HG03432 (cell line): ENCODE results near the gene ZNF469.
"Not testable (repeated sequence)": the region's sequence is repeated elsewhere in the genome, so short reads cannot be mapped to it uniquely, and the experiment has no call there.

Experiments used
- ATAC-seq: cut with Tn5 transposase; IDR thresholded peaks from one replicate; pipeline ENCODE4 v1.9.1; 2021; ENCODE audit warnings: mild to moderate bottlenecking, moderate library complexity; ENCODE audit not compliant: unreplicated experiment

Gene ZNF469

GRCh38 chr16:88407807-88408206 lies 25.0 kb downstream of the ZNF469 start:
- ATAC-seq: no peak

- ATAC-seq: no peak
Observed at GRCh38 chr16:88408561-88409142, 25.9 kb downstream of the ZNF469 start.

- ATAC-seq: no peak
Observed at GRCh38 chr16:88409296-88410065, 26.7 kb downstream of the ZNF469 start.

- not testable (repeated sequence) for ATAC-seq
Observed at GRCh38 chr16:88410297-88410968, 27.7 kb downstream of the ZNF469 start.

GRCh38 chr16:88411951-88412576 lies 29.3 kb downstream of the ZNF469 start:
- ATAC-seq: no peak

GRCh38 chr16:88412766-88413165 lies 30.0 kb downstream of the ZNF469 start:
- no peak for ATAC-seq

- no peak for ATAC-seq
Observed at GRCh38 chr16:88413231-88413630, 30.5 kb downstream of the ZNF469 start.

- ATAC-seq: no peak
Observed at GRCh38 chr16:88413631-88414030, 30.9 kb downstream of the ZNF469 start.

- ATAC-seq: no peak
Observed at GRCh38 chr16:88414521-88415380, 32.0 kb downstream of the ZNF469 start.

GRCh38 chr16:88415381-88415705 lies 32.6 kb downstream of the ZNF469 start:
- no peak for ATAC-seq

- no peak for ATAC-seq
Observed at GRCh38 chr16:88415713-88416323, 33.1 kb downstream of the ZNF469 start.

GRCh38 chr16:88416686-88417085 lies 33.9 kb downstream of the ZNF469 start:
- no peak for ATAC-seq

GRCh38 chr16:88417684-88418476 lies 35.1 kb downstream of the ZNF469 start:
- ATAC-seq: no peak

- ATAC-seq: no peak
Observed at GRCh38 chr16:88418869-88419268, 36.1 kb downstream of the ZNF469 start.

- no peak for ATAC-seq
Observed at GRCh38 chr16:88419790-88420189, 37.0 kb downstream of the ZNF469 start.

GRCh38 chr16:88420496-88420895 lies 37.7 kb downstream of the ZNF469 start:
- no peak for ATAC-seq

- no peak for ATAC-seq
Observed at GRCh38 chr16:88421301-88421700, 38.5 kb downstream of the ZNF469 start.

GRCh38 chr16:88421871-88422433 lies 39.2 kb downstream of the ZNF469 start:
- ATAC-seq: no peak

- no peak for ATAC-seq
Observed at GRCh38 chr16:88422733-88423447, 40.1 kb downstream of the ZNF469 start.
